ENCODE results near the gene FCHSD2.

DNA sequence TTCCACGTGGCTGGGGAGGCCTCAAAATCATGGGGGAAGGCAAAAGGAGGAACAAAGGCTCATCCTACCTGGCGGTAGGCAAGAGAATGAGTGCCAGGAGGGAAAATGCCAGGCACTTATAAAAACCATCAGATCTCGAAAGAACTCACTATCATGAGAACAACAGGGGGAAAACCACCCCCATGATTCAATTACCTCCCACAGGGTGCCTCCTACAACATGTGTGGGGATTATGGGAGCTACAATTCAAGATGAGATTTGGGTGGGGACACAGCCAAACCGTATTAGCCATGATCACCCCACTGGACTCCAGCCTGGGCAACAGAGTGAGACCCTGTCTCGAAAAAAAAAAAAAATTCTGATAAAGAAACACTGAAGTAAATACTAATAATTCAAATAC, 87.1 kb downstream of the FCHSD2 start:
- TF ChIP-seq TARDBP (IDR thresholded peaks at IDR 0.05): no peak
- TF ChIP-seq CTBP1 (IDR thresholded peaks at IDR 0.05; ENCODE audit: borderline replicate concordance): no peak
- TF ChIP-seq BHLHE40 (IDR thresholded peaks at IDR 0.05; ENCODE audit: borderline replicate concordance): no peak
